Neuronal stem cell (in vitro differentiated cells): Measurements from ENCODE around the gene PPP2R5C.
A peak's percentile ranks its signal among the peaks of the same experiment; 100 is the strongest.

Experiments
- DNase-seq: peaks from one replicate; pipeline ENCODE4 v3.0.0-alpha.2; 2013; ENCODE audit warnings: low spot score
- H2AFZ ChIP-seq: one replicate; pipeline ENCODE4 v1.6.1; 2013; ENCODE audit warnings: mild to moderate bottlenecking, low read length, inconsistent platforms
- H2AK5ac ChIP-seq: 2 replicates; pipeline ENCODE4 v1.6.1; 2013; ENCODE audit warnings: low read depth, mild to moderate bottlenecking, inconsistent platforms, low read length, moderate library complexity, mixed read lengths
- H2BK120ac ChIP-seq: 2 replicates; pipeline ENCODE4 v1.6.1; 2013; ENCODE audit warnings: low read depth, mild to moderate bottlenecking, inconsistent platforms, low read length, moderate library complexity, mixed read lengths
- H2BK12ac ChIP-seq: one replicate; pipeline ENCODE4 v1.6.1; 2013; ENCODE audit warnings: low read length, inconsistent platforms
- H2BK15ac ChIP-seq: 2 replicates; pipeline ENCODE4 v1.6.1; 2013; ENCODE audit warnings: mild to moderate bottlenecking, low read length, inconsistent platforms, mixed read lengths
- H2BK5ac ChIP-seq: one replicate; pipeline ENCODE4 v1.6.1; 2013; ENCODE audit warnings: inconsistent platforms, mild to moderate bottlenecking, low read length, moderate library complexity
- H3K14ac ChIP-seq: one replicate; pipeline ENCODE4 v1.6.1; 2013; ENCODE audit warnings: low read length, inconsistent platforms
- H3K18ac ChIP-seq: 2 replicates; pipeline ENCODE4 v1.6.1; 2013; ENCODE audit warnings: low read length, inconsistent platforms
- H3K23ac ChIP-seq: 2 replicates; pipeline ENCODE4 v1.6.1; 2013; ENCODE audit warnings: low read depth, mild to moderate bottlenecking, mixed read lengths, low read length, inconsistent platforms; ENCODE audit not compliant: poor library complexity
- H3K27ac ChIP-seq: replicated peaks from 3 replicates; pipeline ENCODE4 v1.5.1; 2013; ENCODE audit warnings: low read length, inconsistent platforms
- H3K27me3 ChIP-seq, 3 experiments: 2 replicates each; pipeline ENCODE4 v1.6.1; 2013; ENCODE audit warnings: low read length in 3 of 3, mild to moderate bottlenecking in 2 of 3, inconsistent platforms in 1 of 3, low read depth in 1 of 3, mixed read lengths in 1 of 3, moderate library complexity in 1 of 3; ENCODE audit not compliant: control insufficient read depth in 3 of 3, insufficient read depth in 3 of 3
- H3K36me3 ChIP-seq, 2 donors: replicated peaks in 1 of 2; 2 replicates each; pipeline ENCODE4 v1.6.1; 2013; ENCODE audit warnings: low read length in 2 of 2; ENCODE audit not compliant: control insufficient read depth in 2 of 2, insufficient read depth in 2 of 2
- H3K4ac ChIP-seq: 2 replicates; pipeline ENCODE4 v1.6.1; 2013; ENCODE audit warnings: inconsistent platforms, mild to moderate bottlenecking, low read length, moderate library complexity
- H3K4me1 ChIP-seq, 2 donors: 1 replicate in 1 of 2; 2 replicates in 1 of 2; pipeline ENCODE4 v1.6.1; 2013; ENCODE audit warnings: low read length in 2 of 2, low read depth in 1 of 2; ENCODE audit not compliant: control insufficient read depth in 2 of 2, insufficient read depth in 1 of 2
- H3K4me2 ChIP-seq: one replicate; pipeline ENCODE4 v1.6.1; 2013; ENCODE audit warnings: mild to moderate bottlenecking, low read length, inconsistent platforms; ENCODE audit not compliant: insufficient read depth, poor library complexity, severe bottlenecking
- H3K4me3 ChIP-seq, 2 donors: 2 replicates each; pipeline ENCODE4 v1.5.1; 2013; ENCODE audit warnings: low read length in 2 of 2, mild to moderate bottlenecking in 2 of 2, inconsistent platforms in 1 of 2, moderate library complexity in 1 of 2
- H3K79me1 ChIP-seq: one replicate; pipeline ENCODE4 v1.6.1; 2013; ENCODE audit warnings: low read depth, mild to moderate bottlenecking, inconsistent platforms, low read length, moderate library complexity
- H3K9ac ChIP-seq: one replicate; pipeline ENCODE4 v1.6.1; 2013; ENCODE audit warnings: mild to moderate bottlenecking, low read depth, low read length, inconsistent platforms; ENCODE audit not compliant: poor library complexity
- H3K9me3 ChIP-seq, 2 donors: replicated peaks in 1 of 2; 2 replicates each; pipeline versions ENCODE3 to v1.6.1; 2013; ENCODE audit warnings: low read length in 2 of 2, mild to moderate bottlenecking in 2 of 2, inconsistent platforms in 1 of 2, low read depth in 1 of 2, mixed read lengths in 1 of 2, moderate library complexity in 1 of 2; ENCODE audit not compliant: control insufficient read depth in 2 of 2, insufficient read depth in 1 of 2
- H4K8ac ChIP-seq: one replicate; pipeline ENCODE4 v1.6.1; 2013; ENCODE audit warnings: low read depth, mild to moderate bottlenecking, inconsistent platforms, low read length, moderate library complexity
- H4K91ac ChIP-seq: one replicate; pipeline ENCODE4 v1.6.1; 2013; ENCODE audit warnings: low read length, low read depth, mild to moderate bottlenecking, inconsistent platforms; ENCODE audit not compliant: poor library complexity
- WGBS, 2 donors: extraction: QIAGEN DNeasy Blood & Tissue Kit; methylation state at CpG; one replicate each; pipeline ENCODE4 v1.1.7; 2013; ENCODE audit warnings: missing lambda C conversion rate in 2 of 2, mixed read lengths in 1 of 2; ENCODE audit not compliant: insufficient read length in 2 of 2, insufficient replicate concordance in 1 of 2; ENCODE audit errors: extremely low coverage in 2 of 2; 5-methylcytosine and 5-hydroxymethylcytosine counted together

Gene PPP2R5C

GRCh38 chr14:101859538-101859902 is 98.0 kb downstream of the PPP2R5C start:
- Histone ChIP-seq H3K36me3 (peaks cover 13 to 80% of the 10 kb centered on the region in 2 donors), H3K9ac (peak overlapping the region; percentile 0)
- WGBS, 2 donors: no CpG with 5 or more reads among the region's 2 CpGs

DNA sequence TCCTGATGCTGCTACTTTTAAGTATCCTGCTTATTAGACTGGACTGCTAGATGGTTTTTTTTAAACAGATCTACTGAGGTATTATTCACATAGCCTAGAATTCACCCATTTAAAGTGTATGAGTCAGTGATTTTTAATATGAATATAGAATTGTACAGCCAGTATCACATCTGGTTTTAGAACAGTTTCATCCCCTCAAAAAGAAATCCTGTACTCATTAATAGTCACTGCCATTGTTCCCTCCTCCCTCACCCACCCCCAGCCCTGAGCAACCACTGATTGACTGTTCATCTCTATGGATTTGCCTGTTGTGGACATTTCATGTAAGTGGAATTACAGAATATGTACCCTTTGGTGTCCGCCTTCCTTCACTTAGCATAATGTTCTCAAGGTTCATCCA is 98.4 kb downstream of the PPP2R5C start:
- Histone ChIP-seq H2BK120ac (no peak overlapping the region), H4K91ac (no peak overlapping the region), H2BK15ac (no peak overlapping the region), H3K18ac (no peak overlapping the region), H3K9ac (no peak overlapping the region), H3K23ac (no peak overlapping the region), H2AFZ (no peak overlapping the region), H3K9me3 (peaks cover 2% of the 10 kb centered on the region in 2 donors), H3K4me3 (no peak overlapping the region), H3K36me3 (peaks cover 13 to 84% of the 10 kb centered on the region in 2 donors), H2AK5ac (no peak overlapping the region), H3K27me3 (no peaks in the 10 kb centered on the region), H4K8ac (no peak overlapping the region), H3K27ac (no peak overlapping the region), H3K79me1 (peaks cover 4% of the 10 kb centered on the region), H2BK5ac (no peak overlapping the region), H3K4ac (no peak overlapping the region), H3K4me1 (no peaks in the 10 kb centered on the region), H3K14ac (no peak overlapping the region), H2BK12ac (no peak overlapping the region), H3K4me2 (no peak overlapping the region)
- no CpG with 5 or more reads among the region's 1 CpG for WGBS, 2 donors
- DNase-seq: no peak

More at GRCh38 chr14:101859538-101859902, 98.0 kb downstream of the PPP2R5C start:
- H3K9me3 ChIP-seq: peaks cover 0 to 2% of the 10 kb centered on the region in 2 donors
- H2AFZ ChIP-seq: no peak overlapping the region
- no peak overlapping the region for H3K14ac ChIP-seq
- H4K8ac ChIP-seq: no peak overlapping the region
- no peak overlapping the region for H3K4me3 ChIP-seq
- no peak overlapping the region for H2BK5ac ChIP-seq
- H3K23ac ChIP-seq: no peak overlapping the region
- no peak overlapping the region for H3K4ac ChIP-seq
- H2AK5ac ChIP-seq: no peak overlapping the region
- no peak overlapping the region for H4K91ac ChIP-seq
- H3K4me2 ChIP-seq: no peak overlapping the region
- H3K79me1 ChIP-seq: peaks cover 5% of the 10 kb centered on the region
- no peak overlapping the region for H2BK12ac ChIP-seq
- DNase-seq: no peak
- H2BK120ac ChIP-seq: no peak overlapping the region
- no peak overlapping the region for H3K27ac ChIP-seq
- no peaks in the 10 kb centered on the region for H3K27me3 ChIP-seq
- no peak overlapping the region for H2BK15ac ChIP-seq
- no peaks in the 10 kb centered on the region for H3K4me1 ChIP-seq
- no peak overlapping the region for H3K18ac ChIP-seq

DNA sequence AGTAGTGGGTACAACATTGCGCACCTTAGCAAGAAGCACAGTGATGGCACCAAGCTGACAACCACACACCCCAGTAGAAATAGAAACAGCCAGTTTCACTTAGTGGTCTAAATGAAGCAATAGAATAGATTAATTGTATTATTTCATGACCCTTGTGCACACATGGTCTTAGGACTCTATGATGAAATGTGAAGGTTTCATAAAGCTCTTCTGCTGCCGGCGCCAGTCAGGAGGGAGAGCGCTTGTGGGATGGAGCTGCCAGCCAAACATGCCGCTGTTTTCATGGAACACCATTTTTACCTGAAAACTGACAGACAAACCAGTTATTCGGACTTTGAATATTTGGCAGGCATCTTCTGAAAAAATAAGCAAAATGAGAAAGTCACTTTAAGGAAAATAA is 100.0 kb downstream of the PPP2R5C start:
- no peak overlapping the region for H3K9ac ChIP-seq
- no peak overlapping the region for H4K8ac ChIP-seq
- WGBS, 2 donors: no CpG with 5 or more reads among the region's 6 CpGs
- H3K23ac ChIP-seq: no peak overlapping the region
- no peak overlapping the region for H3K4ac ChIP-seq
- H3K36me3 ChIP-seq: peaks cover 13 to 80% of the 10 kb centered on the region in 2 donors
- H2AFZ ChIP-seq: no peak overlapping the region
- H3K27me3 ChIP-seq: no peaks in the 10 kb centered on the region
- H3K4me2 ChIP-seq: no peak overlapping the region
- H2BK12ac ChIP-seq: no peak overlapping the region
- no peak overlapping the region for H3K14ac ChIP-seq
- no peak overlapping the region for H3K27ac ChIP-seq
- no peak overlapping the region for H3K18ac ChIP-seq
- no peak for DNase-seq
- H2BK15ac ChIP-seq: no peak overlapping the region
- no peak overlapping the region for H3K4me3 ChIP-seq
- no peak overlapping the region for H2BK120ac ChIP-seq
- peaks cover 2 to 7% of the 10 kb centered on the region in 2 donors for H3K9me3 ChIP-seq
- H3K4me1 ChIP-seq: no peaks in the 10 kb centered on the region
- H2AK5ac ChIP-seq: no peak overlapping the region
- no peak overlapping the region for H2BK5ac ChIP-seq
- peaks cover 4% of the 10 kb centered on the region for H3K79me1 ChIP-seq
- no peak overlapping the region for H4K91ac ChIP-seq

GRCh38 chr14:101862177-101862576 is 100.7 kb downstream of the PPP2R5C start:
- H4K8ac ChIP-seq: no peak overlapping the region
- H3K4ac ChIP-seq: no peak overlapping the region
- no peak overlapping the region for H3K4me2 ChIP-seq
- H3K27me3 ChIP-seq: no peaks in the 10 kb centered on the region
- H3K14ac ChIP-seq: no peak overlapping the region
- H3K27ac ChIP-seq: no peak overlapping the region
- H2AFZ ChIP-seq: no peak overlapping the region
- no peak overlapping the region for H4K91ac ChIP-seq
- H3K79me1 ChIP-seq: peaks cover 4% of the 10 kb centered on the region
- H3K4me1 ChIP-seq: no peaks in the 10 kb centered on the region
- no peak overlapping the region for H2BK120ac ChIP-seq
- no peak overlapping the region for H2BK12ac ChIP-seq
- H3K23ac ChIP-seq: no peak overlapping the region
- H3K9me3 ChIP-seq: peaks cover 2 to 7% of the 10 kb centered on the region in 2 donors
- H2BK15ac ChIP-seq: no peak overlapping the region
- H3K9ac ChIP-seq: no peak overlapping the region
- peaks cover 10 to 73% of the 10 kb centered on the region in 2 donors for H3K36me3 ChIP-seq
- H3K4me3 ChIP-seq: no peak overlapping the region
- no CpG with 5 or more reads among the region's 4 CpGs for WGBS, 2 donors
- no peak for DNase-seq
- no peak overlapping the region for H3K18ac ChIP-seq
- H2BK5ac ChIP-seq: no peak overlapping the region
- no peak overlapping the region for H2AK5ac ChIP-seq
